Renal pelvis (tissue), 12 donors: ENCODE measurements around the gene DDIAS. TPM values are rescaled to one million over a fixed set of nuclear protein-coding genes. Genes with fewer than 3 reads are reported as not detected.
A peak's percentile ranks its signal among the peaks of the same experiment; 100 is the strongest.
"Not testable (repeated sequence)": the region's sequence is repeated elsewhere in the genome, so short reads cannot be mapped to it uniquely, and the experiment has no call there.

Source experiments
- DNase-seq: peaks from one replicate; pipeline ENCODE4 v3.0.0-alpha.2; 2013
- long read RNA-seq, 16 experiments: transcript quantifications; one replicate each; lab custom pipeline, GENCODE V29; 2026
- polyA plus RNA-seq, 3 donors: library from polyadenylated mRNA; unstranded; fragments of 120-200 nt; gene quantifications; one replicate each; pipeline ENCODE4 v1.2.1, GENCODE V29; 2013; ENCODE audit not compliant: insufficient read length in 3 of 3

DDIAS gene, protein sequence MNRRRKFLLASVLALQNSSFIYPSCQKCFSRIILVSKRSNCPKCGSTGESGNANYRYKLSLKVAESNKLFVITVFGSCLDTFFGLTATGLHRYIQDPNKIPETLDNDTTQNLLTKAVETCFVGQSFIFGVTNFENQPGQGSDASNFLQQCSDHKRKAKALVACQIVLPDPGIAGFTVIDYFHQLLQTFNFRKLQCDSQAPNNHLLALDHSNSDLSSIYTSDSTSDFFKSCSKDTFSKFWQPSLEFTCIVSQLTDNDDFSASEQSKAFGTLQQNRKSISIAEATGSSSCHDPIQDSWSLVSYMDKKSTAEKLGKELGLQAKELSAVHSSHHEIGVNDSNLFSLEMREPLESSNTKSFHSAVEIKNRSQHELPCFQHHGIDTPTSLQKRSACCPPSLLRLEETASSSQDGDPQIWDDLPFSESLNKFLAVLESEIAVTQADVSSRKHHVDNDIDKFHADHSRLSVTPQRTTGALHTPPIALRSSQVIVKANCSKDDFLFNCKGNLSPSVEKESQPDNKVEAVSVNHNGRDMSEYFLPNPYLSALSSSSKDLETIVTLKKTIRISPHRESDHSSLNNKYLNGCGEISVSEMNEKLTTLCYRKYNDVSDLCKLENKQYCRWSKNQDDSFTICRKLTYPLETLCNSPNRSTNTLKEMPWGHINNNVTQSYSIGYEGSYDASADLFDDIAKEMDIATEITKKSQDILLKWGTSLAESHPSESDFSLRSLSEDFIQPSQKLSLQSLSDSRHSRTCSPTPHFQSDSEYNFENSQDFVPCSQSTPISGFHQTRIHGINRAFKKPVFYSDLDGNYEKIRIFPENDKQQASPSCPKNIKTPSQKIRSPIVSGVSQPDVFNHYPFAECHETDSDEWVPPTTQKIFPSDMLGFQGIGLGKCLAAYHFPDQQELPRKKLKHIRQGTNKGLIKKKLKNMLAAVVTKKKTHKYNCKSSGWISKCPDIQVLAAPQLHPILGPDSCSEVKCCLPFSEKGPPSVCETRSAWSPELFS
- polyA plus RNA-seq = 1 to 10 TPM; 6.9 to 7.1 (median 7.1) TPM
- long read RNA-seq, donor 1 = 0 reads
- long read RNA-seq, donor 2, partial matches to known transcripts = 0 of 2 reads
- long read RNA-seq, donor 2, other reads (novel, unspliced or antisense) = 0 of 2 reads
- long read RNA-seq, donor 3, partial matches to known transcripts = 0 of 1 reads
- long read RNA-seq, donor 3, other reads (novel, unspliced or antisense) = 0 of 1 reads
- long read RNA-seq, donor 4, transcript DDIAS-211 (6 exons, 3,533 nt) = major isoform, 5 of 5 reads
- long read RNA-seq, donor 4, partial matches to known transcripts = 0 of 5 reads
- long read RNA-seq, donor 4, other reads (novel, unspliced or antisense) = 0 of 5 reads
- long read RNA-seq, donor 5, partial matches to known transcripts = 0 of 1 reads
- long read RNA-seq, donor 5, other reads (novel, unspliced or antisense) = 0 of 1 reads
- long read RNA-seq, donor 6, transcript DDIAS-211 (6 exons, 3,533 nt) = major isoform, 5 of 7 reads
- long read RNA-seq, donor 6, partial matches to known transcripts = 0 of 7 reads
- long read RNA-seq, donor 6, other reads (novel, unspliced or antisense) = 0 of 7 reads
- long read RNA-seq, donor 7, partial matches to known transcripts = 0 of 2 reads
- long read RNA-seq, donor 7, other reads (novel, unspliced or antisense) = 0 of 2 reads
- long read RNA-seq, donor 8, partial matches to known transcripts = 0 of 2 reads
- long read RNA-seq, donor 8, other reads (novel, unspliced or antisense) = 0 of 2 reads
- long read RNA-seq, donor 9, partial matches to known transcripts = 0 of 2 reads
- long read RNA-seq, donor 9, other reads (novel, unspliced or antisense) = 0 of 2 reads
- long read RNA-seq, donor 10, partial matches to known transcripts = 0 of 2 reads
- long read RNA-seq, donor 10, other reads (novel, unspliced or antisense) = 0 of 2 reads
- long read RNA-seq, donor 11, partial matches to known transcripts = 0 of 2 reads
- long read RNA-seq, donor 11, other reads (novel, unspliced or antisense) = 0 of 2 reads
- long read RNA-seq, donor 12, partial matches to known transcripts = 0 of 2 reads
- long read RNA-seq, donor 12, other reads (novel, unspliced or antisense) = 0 of 2 reads
- long read RNA-seq, donor 13 = 0 reads
- long read RNA-seq, donor 14 = 0 reads
- long read RNA-seq, donor 15, partial matches to known transcripts = 0 of 3 reads
- long read RNA-seq, donor 15, other reads (novel, unspliced or antisense) = 0 of 3 reads
- long read RNA-seq, donor 16, partial matches to known transcripts = 0 of 3 reads
- long read RNA-seq, donor 16, other reads (novel, unspliced or antisense) = 0 of 3 reads

DNA sequence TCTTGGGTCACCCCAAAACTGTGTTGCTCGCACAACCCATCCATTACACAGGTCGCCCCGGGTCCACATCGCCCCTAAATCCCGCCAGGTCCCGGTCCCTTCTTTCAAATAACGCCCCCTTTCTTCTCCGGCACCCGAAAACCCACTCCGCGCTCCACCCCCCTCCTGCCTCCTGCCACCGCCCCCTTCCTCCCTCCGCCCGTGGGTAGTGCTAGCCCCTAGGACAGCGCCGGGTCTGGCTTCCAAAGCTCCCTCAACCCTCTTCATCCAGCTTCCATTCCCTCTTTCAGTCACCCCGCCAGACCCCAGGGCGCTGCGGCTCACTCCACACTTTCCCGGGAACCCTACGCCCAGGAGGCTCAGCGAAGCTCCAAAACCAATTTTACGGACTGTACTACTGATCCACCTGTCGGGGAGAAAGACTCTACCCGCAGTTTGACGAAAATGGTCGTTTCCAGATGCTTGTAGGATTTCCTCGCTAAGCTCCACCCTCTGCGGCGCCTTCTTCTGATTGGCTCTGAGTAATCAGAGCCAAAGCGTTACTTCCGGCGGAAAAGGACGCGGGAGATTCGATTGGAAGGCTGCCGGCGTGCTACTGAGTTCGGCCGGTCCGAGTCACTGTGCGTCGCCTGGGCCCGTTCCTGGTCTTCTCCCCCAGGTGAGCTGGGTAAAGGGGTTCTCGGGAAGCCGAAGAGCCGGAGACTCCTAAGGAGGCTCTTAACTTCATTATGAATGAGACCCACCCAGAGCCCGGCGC lies at the start of gene DDIAS:
DDIAS (plus strand) TSS at position 572 of the 757 bp plus-strand sequence. CDS start 13,003 bp downstream, outside the sequence.
- DNase-seq = peak; percentile 99

DNA sequence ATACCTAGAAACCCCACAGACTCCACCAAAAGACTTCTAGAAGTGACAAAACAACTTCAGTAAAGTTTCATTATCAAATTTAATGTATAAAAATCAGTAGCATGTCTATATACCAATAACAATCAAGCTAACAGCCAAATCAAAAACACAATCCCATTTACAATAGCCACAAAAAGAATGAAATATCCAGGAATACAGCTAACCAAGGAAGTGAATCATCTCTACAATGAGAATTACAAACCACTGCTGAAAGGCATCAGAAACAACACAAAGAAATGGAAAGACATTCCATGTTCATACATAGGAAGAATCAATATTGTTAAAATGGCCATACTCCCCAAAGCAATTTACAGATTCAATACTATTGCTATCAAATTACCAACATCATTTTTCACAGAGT lies 47.3 kb upstream of the DDIAS start:
- DNase-seq = no peak

DNA sequence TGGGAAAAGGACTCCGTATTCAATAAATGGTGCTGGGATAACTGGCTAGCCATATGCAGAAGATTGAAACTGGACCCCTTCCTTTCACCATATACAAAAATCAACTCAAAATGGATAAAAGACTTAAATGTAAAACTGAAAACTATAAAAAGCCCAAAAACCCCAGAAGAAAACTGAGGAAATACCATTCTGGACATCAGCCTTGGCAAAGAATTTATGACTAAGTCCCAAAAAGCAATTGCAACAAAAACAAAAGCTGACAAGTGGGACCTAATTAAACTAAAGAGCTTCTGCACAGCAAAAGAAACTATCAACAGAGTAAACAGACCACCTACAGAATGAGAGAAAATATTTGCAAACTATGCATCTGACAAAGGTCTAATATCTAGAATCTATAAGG lies 46.6 kb upstream of the DDIAS start:
- not testable (repeated sequence) for DNase-seq

DNA sequence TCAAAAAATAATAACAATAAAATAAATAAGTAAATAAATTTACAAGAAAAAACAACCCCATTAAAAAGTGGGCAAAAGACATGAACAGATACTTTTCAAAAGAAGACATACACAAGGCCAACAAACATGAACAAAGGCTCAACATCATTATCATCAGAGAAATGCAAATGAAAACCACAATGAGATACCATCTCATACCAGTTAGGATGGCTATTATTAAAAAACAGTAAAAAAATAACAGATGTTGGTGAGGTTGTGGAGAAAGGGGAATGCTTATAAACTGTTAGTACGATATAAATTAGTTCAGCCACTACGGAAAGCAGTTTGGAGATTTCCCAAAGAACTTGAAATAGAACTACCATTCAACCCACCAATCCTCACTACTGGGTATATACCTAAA lies 45.9 kb upstream of the DDIAS start:
- DNase-seq = no peak

DNA sequence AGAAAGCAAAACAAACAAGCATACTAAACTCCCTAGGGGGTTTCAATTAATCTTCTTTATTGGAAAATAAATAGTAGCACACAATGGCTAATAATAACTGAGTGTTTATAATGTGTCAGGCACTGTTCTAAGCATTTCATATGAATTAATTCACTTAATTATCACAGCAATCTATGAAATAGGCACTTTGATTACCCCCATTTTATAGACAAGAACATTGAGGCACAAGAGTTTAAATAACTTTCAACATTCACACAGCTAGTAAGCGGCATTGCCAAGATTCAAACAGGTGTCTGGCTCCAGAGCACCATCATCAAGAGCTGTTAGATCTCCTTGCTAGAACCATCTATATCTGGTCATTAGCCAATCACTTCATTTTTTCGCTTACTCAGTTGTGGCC lies 44.4 kb upstream of the DDIAS start:
- DNase-seq = no peak

DNA sequence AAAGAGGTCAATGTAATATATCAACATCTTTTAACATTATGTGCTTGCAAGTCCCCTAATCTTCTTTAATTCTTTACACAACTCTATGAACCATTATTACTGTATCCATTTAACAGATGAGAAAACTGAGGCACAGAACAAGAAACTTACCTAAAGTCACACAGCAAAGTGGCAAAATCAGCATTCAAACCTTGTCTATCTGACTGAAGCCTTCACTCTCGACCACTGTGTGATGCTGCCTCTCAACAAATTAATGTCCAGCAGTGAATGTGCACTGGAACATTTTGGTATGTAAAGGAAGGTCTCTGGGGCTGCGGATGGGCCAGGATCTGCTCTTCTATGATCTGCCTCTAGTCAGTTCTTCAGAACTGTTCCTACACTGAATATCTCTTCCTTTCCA lies 43.4 kb upstream of the DDIAS start:
- DNase-seq = no peak

DNA sequence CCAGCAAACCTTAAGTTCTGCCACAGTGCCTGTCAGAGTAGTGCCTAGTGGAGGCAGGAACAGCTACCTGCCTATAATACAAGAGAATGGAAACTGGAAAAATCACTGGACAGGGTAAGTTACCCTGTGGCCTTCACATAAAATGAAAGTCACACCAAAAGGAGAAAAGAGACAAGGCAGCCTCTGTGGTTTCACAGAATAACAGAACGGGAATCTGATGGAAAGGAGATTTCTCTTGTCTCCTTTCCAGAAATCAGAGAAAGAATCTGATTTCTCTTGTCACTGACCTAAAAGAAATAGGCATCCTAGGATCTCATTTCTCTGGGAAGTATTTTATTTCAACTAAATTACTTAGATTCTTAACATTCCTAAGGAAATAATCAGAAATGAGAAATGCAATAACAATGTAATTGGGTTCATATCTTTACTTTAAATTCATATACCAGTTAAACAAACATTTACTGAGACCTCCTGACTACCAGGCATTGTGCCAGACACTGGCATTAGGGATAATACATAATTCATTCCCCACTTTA lies 42.9 kb upstream of the DDIAS start:
- peak; percentile 20 for DNase-seq

DNA sequence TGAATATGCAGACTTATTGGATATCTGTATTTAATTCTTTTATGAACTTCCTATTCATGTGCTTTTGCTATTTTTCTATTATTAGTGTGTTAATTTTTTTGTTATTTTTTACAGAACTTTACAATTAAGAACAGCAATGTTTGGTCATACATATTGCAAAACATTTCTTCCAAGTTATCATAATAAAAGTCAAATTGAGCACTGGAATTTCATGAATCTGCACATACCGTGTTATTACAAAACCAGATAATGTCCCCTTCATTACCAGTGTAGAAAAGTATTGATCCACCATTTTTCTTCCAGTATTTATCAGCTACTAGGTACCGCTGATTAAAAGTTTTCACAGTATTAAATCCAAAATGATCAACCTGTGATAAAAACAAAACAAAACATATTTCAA lies 41.8 kb upstream of the DDIAS start:
- DNase-seq = no peak

DNA sequence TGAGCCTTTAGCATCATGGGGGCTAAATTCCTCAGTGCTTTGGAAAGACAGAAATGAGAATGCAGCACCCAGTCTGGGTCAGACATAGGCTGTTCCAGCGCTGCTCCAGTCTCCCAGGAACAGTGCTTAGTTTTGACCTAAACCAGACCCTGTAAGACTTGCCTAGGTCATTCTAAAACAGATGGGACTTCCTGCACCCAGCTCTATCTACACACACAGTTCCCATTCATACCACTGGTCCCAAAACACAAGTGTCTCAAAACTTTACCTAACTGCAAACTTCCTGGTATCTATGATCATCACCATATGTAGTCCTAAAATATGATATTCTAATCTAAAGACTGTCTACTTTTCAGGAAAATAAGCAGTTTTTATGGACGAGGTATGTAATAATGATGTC lies 39.2 kb upstream of the DDIAS start:
- no peak for DNase-seq

DNA sequence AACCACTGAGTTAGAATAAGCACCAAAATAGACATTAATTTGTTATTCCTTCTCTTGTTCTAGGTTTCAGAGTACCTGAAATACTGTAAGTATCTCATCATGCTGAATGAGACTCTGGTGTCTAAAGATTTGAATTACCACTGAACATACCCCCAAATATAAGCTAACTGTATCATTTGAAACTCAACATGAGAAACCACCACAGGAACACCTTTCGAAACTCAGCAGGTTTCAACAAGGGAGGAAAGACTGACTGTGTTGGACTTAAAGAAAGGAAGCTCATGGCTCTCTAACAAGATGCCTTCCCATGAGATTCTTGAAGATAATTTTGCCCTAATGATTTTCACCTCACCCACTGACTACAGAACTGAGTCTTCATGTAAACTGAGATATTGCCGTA lies 38.3 kb upstream of the DDIAS start:
- DNase-seq = no peak

DNA sequence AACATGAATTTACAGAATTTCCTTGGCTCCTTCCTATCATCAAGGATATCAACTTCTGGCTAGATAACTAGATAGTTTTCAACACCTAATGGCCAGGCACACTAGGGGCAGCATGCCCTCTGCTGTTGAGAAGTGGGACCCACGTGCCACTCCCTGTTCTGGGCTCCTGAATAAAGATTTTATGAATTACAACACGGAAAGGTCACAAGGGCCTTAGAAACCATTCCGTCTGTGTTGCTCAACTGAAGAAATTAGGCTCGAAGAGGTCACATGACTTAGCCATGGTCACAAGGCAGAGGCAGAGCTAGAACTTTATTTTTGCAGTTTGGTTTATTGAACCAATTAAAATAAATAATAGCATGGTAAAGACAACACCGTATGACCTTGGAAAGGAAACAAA lies 37.3 kb upstream of the DDIAS start:
- DNase-seq = peak; percentile 34

DNA sequence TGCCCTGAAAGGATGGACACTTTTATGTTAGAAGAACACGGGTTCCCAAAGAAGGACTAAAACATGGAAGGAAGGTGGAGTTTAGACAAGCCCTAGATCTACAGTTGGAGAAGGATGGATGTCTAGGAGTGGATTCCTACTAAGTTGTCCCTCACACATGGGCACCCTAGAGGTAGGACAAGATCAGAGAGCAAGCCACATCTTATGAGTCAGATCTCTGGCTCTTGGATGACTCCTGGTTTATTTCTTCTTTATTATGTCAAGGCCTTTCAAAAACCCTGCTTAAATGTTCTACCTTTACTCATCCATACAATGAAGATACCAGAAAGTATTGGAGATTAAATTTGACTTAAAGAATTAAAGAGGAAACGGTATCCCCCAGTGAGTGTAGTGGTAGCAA lies 35.7 kb upstream of the DDIAS start:
- DNase-seq = no peak

DNA sequence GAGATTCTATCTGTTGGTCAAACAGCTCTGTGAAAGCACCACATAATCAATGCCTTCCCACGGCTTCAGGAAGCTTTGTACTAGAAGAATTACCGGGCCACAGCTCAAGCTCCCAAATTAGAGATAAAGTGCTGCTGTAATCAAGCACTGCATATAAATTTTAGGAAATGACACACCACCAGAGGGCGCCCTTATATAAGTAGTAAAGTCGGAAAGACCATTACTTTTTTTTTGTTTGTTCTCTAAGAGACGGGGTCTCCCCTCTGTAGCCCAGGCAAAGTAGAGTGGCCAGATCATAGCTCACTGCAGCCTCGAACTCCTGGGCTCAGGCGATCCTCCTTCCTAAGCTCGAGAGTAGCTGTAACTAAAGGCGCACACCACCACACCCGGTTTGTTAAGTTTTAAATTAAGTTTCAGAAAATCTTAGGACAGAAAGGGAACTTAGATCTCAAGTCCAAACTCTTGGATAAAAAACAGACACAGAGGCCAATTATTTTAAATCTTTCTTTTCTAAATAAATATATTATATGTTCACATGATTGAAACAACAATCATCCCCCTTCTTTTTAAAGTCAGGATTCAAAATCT lies 33.9 kb upstream of the DDIAS start:
- peak; percentile 84 for DNase-seq

DNA sequence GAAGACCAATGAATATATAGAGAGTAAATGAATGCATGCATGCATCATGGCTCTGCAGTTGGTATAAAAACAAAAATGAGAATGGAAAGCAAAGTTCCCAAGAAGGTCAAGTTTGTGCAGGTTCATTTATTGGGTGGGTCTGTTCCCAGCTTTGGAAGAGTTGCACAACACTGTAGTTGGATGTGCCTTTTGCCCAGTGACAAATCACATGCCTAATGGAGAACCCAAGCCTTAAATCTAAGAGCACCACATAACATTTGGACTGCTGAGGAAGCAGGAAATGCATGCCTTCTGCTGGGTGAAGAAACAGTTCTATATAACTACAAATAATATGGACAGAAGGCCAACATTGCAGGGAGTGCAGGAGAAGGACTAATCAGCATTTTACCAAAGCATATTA lies 31.9 kb upstream of the DDIAS start:
- no peak for DNase-seq

DNA sequence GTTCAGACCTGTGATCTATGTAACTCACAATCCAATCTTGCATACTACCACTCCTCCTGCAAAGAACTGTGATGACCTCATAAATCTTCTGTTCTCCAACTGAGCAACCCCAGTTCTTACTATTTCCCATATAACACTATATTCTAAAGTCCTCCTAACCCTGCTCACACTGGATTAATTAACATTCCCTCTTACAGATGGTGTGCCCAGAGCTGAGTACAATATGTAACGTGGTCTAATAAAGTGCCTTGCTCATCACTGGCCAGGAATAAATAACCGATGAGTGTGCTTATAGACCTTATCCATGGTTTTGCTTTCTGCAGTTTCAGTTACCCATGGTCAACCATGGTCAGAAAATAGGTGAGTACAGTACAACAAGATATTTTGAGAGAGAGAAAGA lies 29.9 kb upstream of the DDIAS start:
- no peak for DNase-seq

DNA sequence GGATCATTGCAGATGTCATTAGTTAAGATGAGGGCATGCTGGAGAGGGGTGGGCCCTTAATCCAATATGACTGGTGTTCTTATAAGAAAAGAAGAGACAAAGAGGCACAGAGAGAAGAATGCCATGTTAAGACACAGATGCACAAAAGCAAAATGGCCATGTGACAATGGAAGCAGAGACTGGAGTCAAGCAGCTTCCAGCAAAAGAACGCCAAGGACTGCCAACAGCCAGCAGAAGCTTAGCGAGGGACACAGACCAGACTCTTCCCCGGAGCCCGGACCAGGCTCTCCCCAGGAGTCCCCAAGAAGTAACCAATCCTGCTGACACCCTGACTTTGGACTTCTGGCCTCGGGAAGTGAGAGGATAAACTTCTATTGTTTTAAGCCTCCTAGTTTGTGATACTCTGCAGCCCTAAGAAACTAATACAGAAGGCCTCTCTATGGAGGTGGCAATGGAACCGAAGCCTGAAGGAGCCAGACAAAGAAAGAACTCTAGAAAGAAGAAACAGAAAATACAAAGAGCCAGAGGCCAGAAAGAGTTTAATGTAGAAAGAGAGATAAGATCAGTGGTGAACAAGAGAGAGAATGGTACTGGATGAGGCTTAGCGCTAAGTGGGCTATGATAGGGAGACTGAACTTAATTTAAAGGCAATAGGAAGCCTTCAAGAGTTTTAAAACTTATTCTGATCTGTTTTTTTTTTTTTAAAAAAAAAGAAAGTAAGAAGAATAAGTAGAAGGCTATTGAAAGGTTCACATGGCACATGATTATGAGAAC lies 29.0 kb upstream of the DDIAS start:
- DNase-seq = no peak

DNA sequence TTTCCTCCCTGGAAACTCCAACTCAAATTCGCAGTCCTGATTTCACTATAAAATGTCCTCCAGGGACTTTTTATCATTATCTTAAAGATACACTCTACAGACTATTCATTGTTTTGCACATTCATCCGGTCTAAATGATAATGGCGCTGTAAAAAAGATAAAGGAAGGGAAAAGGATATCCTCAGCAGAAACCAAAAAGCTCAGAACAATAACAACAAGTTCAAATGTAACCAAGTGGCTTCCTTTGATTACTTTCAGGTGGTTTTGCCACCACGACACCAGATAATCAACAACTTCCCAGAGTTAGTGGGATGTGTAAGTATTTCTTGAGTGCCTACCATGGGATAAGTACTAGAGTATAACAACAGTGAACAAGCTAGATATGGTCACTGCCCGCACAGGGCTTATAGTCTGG lies 27.6 kb upstream of the DDIAS start:
- DNase-seq = no peak
